ENCODE data around the gene SERTAD4. TPM values are rescaled to one million over a fixed set of nuclear protein-coding genes. Genes with fewer than 3 reads are reported as not detected.

SERTAD4 gene
- total and polyA plus RNA-seq, 7 experiments from 2014 or later, result not detected

DNA sequence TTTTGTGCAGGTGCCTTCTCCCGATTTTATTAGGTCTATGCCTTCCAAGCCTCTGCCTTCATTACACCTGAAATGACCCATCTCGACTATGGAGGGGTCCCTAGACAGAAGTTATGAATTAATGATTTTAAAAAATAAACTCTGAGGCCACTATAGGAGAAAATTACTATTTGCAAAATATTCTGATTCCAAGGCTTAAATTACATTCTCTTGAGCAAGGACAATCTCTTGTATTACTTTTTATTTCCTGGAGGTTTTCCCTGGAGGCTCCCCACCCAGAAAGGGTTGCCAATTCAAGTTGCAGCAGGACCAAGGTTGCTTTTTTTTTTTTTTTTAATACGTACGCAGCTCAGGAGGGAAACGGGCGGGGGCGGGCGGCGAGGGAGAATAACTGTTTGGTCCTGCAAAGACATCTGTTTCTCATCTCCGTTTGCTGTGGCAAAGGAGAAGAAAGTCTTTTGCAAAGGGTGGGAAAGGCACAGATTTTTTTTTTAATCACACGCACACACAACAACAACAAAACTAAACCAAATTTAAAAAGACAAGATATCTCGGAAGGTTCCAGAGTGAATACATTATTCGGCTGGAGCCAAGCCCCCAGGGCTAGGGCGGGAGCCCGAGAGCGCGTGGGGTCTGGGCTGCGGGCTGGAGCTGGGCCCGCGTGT lies 618 bp upstream of the SERTAD4 start:
- ChIA-PET CTCF (no interaction called here), POLR2A (no interaction called here)
- no peaks in the 10 kb centered on the region for H3K36me3 Mint-ChIP-seq
- no peak overlapping the region for H3K4me3 ChIP-seq (ENCODE audit: low read length)
- peaks cover 3 to 15% of the 10 kb centered on the region in 2 donors for H3K27me3 ChIP-seq (ENCODE audit: control insufficient read depth in 2 of 2, insufficient read depth in 2 of 2, low read length in 2 of 2)
- peak overlapping the region; percentile 35 to 80 (median 70) for H3K4me3 Mint-ChIP-seq
- H3K4me1 Mint-ChIP-seq, result peaks cover 2 to 14% (median 10%) of the 10 kb centered on the region in 7 donors
- H3K27me3 Mint-ChIP-seq, result peaks cover 50 to 57% (median 50%) of the 10 kb centered on the region in 5 donors
- H3K9me3 ChIP-seq (ENCODE audit: control insufficient read depth in 2 of 3, low read length in 3 of 3), result no peaks in the 10 kb centered on the region
- no peak for ATAC-seq
- intact Hi-C loops (cut with micrococcal nuclease), result no loop called here
- no peak overlapping the region for H3K27ac Mint-ChIP-seq
- peaks cover 0 to 7% (median 0%) of the 10 kb centered on the region in 11 donors for H3K9me3 Mint-ChIP-seq
- no peaks in the 10 kb centered on the region for H3K36me3 ChIP-seq (ENCODE audit: control insufficient read depth in 2 of 3, insufficient read depth in 3 of 3, low read length in 3 of 3)
- no peak for DNase-seq
- H3K4me1 ChIP-seq (ENCODE audit: control insufficient read depth in 2 of 2, insufficient read depth in 2 of 2, low read length in 2 of 2), result no peaks in the 10 kb centered on the region
- no peak overlapping the region for H3K27ac ChIP-seq (ENCODE audit: low read depth, low read length)

DNA sequence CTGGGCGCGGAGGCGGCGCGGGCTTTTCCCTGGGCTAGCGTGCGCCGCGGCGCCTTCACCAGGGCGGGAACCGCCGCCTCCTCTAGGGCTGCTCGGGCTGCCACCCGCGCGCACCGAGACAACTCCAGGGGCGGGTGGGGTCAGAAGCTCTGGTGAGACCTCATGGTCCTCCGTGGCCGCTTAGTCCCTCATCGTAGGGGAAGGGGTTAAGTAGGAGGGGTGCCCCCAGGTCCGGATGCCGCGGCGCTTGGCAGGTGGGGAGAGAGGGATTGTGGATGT lies 559 bp downstream of the SERTAD4 start:
- Histone ChIP-seq H3K27me3 (ENCODE audit: control insufficient read depth in 2 of 2, insufficient read depth in 2 of 2, low read length in 2 of 2) (peaks cover 3 to 15% of the 10 kb centered on the region in 2 donors), H3K36me3 (ENCODE audit: control insufficient read depth in 2 of 3, insufficient read depth in 3 of 3, low read length in 3 of 3) (no peaks in the 10 kb centered on the region), H3K4me3 (ENCODE audit: low read length) (no peak overlapping the region), H3K9me3 (ENCODE audit: control insufficient read depth in 2 of 3, low read length in 3 of 3) (no peaks in the 10 kb centered on the region), H3K4me1 (ENCODE audit: control insufficient read depth in 2 of 2, insufficient read depth in 2 of 2, low read length in 2 of 2) (no peaks in the 10 kb centered on the region), H3K27ac (ENCODE audit: low read depth, low read length) (no peak overlapping the region)
- peak overlapping the region in 5 of 10 donors; percentile 33 to 68 (median 40) for H3K4me3 Mint-ChIP-seq
- no peak overlapping the region for H3K27ac Mint-ChIP-seq
- intact Hi-C loops (cut with micrococcal nuclease), result no loop called here
- ChIA-PET CTCF (no interaction called here), POLR2A (no interaction called here)
- peaks cover 56 to 67% (median 59%) of the 10 kb centered on the region in 5 donors for H3K27me3 Mint-ChIP-seq
- no peaks in the 10 kb centered on the region for H3K36me3 Mint-ChIP-seq
- no peak for DNase-seq
- no peak for ATAC-seq
- H3K9me3 Mint-ChIP-seq, result peaks cover 0 to 7% (median 0%) of the 10 kb centered on the region in 11 donors
- peaks cover 2 to 14% (median 10%) of the 10 kb centered on the region in 7 donors for H3K4me1 Mint-ChIP-seq

GRCh38 chr1:210233495-210234328 lies 1.1 kb downstream of the SERTAD4 start:
- no peak overlapping the region for H3K27ac ChIP-seq (ENCODE audit: low read depth, low read length)
- POLR2A ChIA-PET, result no interaction called here
- H3K9me3 ChIP-seq (ENCODE audit: control insufficient read depth in 2 of 3, low read length in 3 of 3), result no peaks in the 10 kb centered on the region
- Mint-ChIP-seq H3K36me3 (no peaks in the 10 kb centered on the region), H3K9me3 (peaks cover 0 to 7% (median 0%) of the 10 kb centered on the region in 11 donors), H3K4me1 (peaks cover 2 to 14% (median 10%) of the 10 kb centered on the region in 7 donors), H3K27me3 (peaks cover 56 to 71% (median 59%) of the 10 kb centered on the region in 5 donors), H3K4me3 (peak overlapping the region in 8 of 10 donors; percentile 12 to 68 (median 34)), H3K27ac (no peak overlapping the region)
- no peaks in the 10 kb centered on the region for H3K4me1 ChIP-seq (ENCODE audit: control insufficient read depth in 2 of 2, insufficient read depth in 2 of 2, low read length in 2 of 2)
- H3K36me3 ChIP-seq (ENCODE audit: control insufficient read depth in 2 of 3, insufficient read depth in 3 of 3, low read length in 3 of 3), result no peaks in the 10 kb centered on the region
- no peak overlapping the region for H3K4me3 ChIP-seq (ENCODE audit: low read length)
- H3K27me3 ChIP-seq (ENCODE audit: control insufficient read depth in 2 of 2, insufficient read depth in 2 of 2, low read length in 2 of 2), result peaks cover 3 to 15% of the 10 kb centered on the region in 2 donors
- intact Hi-C loops (cut with micrococcal nuclease), result no loop called here
- CTCF ChIA-PET, result no interaction called here
- DNase-seq, result peak in 1 of 9 donors; percentile 49
- no peak for ATAC-seq

DNA sequence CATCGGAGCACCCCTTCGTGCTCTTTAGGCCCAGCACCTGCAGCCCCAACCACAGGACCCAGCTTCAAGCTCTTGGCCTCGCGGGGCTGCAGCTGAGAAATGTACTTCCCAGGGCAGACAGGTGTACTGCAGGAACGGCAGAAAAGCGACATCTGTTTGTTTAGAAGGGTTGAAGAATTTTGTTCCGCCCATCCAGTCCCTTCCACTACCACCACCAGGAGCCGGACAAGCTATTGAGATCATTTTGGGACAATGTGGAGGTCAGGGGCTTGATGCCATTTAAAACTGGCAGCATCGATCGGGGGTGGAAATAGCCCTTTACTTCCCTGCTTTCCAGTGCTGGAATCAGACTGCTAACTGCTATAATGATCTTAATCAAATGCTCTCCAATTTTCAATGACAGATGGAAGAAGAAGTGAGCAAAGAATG lies 1.7 kb downstream of the SERTAD4 start:
- peak overlapping the region in 9 of 10 donors; percentile 6 to 68 (median 38) for H3K4me3 Mint-ChIP-seq
- H3K4me1 Mint-ChIP-seq, result peaks cover 2 to 14% (median 10%) of the 10 kb centered on the region in 7 donors
- ATAC-seq, result no peak
- no peak overlapping the region for H3K27ac ChIP-seq (ENCODE audit: low read depth, low read length)
- CTCF ChIA-PET, result no interaction called here
- no peak overlapping the region for H3K4me3 ChIP-seq (ENCODE audit: low read length)
- peaks cover 3 to 15% of the 10 kb centered on the region in 2 donors for H3K27me3 ChIP-seq (ENCODE audit: control insufficient read depth in 2 of 2, insufficient read depth in 2 of 2, low read length in 2 of 2)
- H3K36me3 Mint-ChIP-seq, result no peaks in the 10 kb centered on the region
- peaks cover 0 to 7% (median 0%) of the 10 kb centered on the region in 11 donors for H3K9me3 Mint-ChIP-seq
- H3K36me3 ChIP-seq (ENCODE audit: control insufficient read depth in 2 of 3, insufficient read depth in 3 of 3, low read length in 3 of 3), result no peaks in the 10 kb centered on the region
- no peak for DNase-seq
- H3K27ac Mint-ChIP-seq, result no peak overlapping the region
- intact Hi-C loops (cut with micrococcal nuclease), result no loop called here
- peaks cover 61 to 74% (median 63%) of the 10 kb centered on the region in 5 donors for H3K27me3 Mint-ChIP-seq
- no peaks in the 10 kb centered on the region for H3K9me3 ChIP-seq (ENCODE audit: control insufficient read depth in 2 of 3, low read length in 3 of 3)
- no peaks in the 10 kb centered on the region for H3K4me1 ChIP-seq (ENCODE audit: control insufficient read depth in 2 of 2, insufficient read depth in 2 of 2, low read length in 2 of 2)
- POLR2A ChIA-PET, result no interaction called here

- Mint-ChIP-seq H3K27me3 (peaks cover 60 to 75% (median 67%) of the 10 kb centered on the region in 5 donors), H3K4me1 (peaks cover 2 to 14% (median 10%) of the 10 kb centered on the region in 7 donors), H3K36me3 (no peaks in the 10 kb centered on the region), H3K27ac (no peak overlapping the region), H3K9me3 (peaks cover 0 to 5% (median 0%) of the 10 kb centered on the region in 11 donors), H3K4me3 (peak overlapping the region in 3 of 10 donors; percentile 40 to 49 (median 48))
- no peak for ATAC-seq
- ChIA-PET CTCF (no interaction called here), POLR2A (no interaction called here)
- Histone ChIP-seq H3K36me3 (ENCODE audit: control insufficient read depth in 2 of 3, insufficient read depth in 3 of 3, low read length in 3 of 3) (no peaks in the 10 kb centered on the region), H3K9me3 (ENCODE audit: control insufficient read depth in 2 of 3, low read length in 3 of 3) (no peaks in the 10 kb centered on the region), H3K4me1 (ENCODE audit: control insufficient read depth in 2 of 2, insufficient read depth in 2 of 2, low read length in 2 of 2) (no peaks in the 10 kb centered on the region), H3K4me3 (ENCODE audit: low read length) (no peak overlapping the region), H3K27ac (ENCODE audit: low read depth, low read length) (no peak overlapping the region), H3K27me3 (ENCODE audit: control insufficient read depth in 2 of 2, insufficient read depth in 2 of 2, low read length in 2 of 2) (peaks cover 3 to 11% of the 10 kb centered on the region in 2 donors)
- intact Hi-C loops (cut with micrococcal nuclease), result no loop called here
- no peak for DNase-seq
These were observed 2.9 kb downstream of the SERTAD4 start for GRCh38 chr1:210235363-210236053.

DNA sequence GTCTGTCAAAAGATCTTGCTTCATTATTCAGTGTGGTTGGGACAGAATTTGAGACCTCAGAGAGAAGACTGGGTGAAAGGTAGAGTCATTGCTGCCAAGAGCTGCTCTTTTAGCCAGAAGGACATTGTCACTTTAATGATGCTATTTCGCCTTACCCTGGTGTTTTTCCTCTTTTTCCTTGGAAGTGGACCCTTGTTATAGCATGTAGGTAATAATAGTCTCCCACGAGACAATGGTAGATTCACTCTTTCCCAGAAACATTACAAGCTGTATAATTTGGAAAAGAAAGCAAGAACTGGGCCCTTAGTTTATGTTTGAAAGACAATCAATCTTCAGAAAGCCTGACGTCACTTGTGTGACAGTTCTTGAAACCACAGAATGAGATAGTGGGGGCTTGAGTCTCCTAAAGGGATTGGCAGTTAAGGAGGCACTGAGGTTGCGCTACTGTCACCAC lies 3.8 kb downstream of the SERTAD4 start:
- intact Hi-C loops (cut with micrococcal nuclease), result no loop called here
- H3K36me3 ChIP-seq (ENCODE audit: control insufficient read depth in 2 of 3, insufficient read depth in 3 of 3, low read length in 3 of 3), result no peaks in the 10 kb centered on the region
- Mint-ChIP-seq H3K4me3 (no peak overlapping the region), H3K9me3 (peaks cover 0 to 4% (median 0%) of the 10 kb centered on the region in 11 donors), H3K27ac (no peak overlapping the region), H3K36me3 (no peaks in the 10 kb centered on the region), H3K27me3 (peaks cover 60 to 72% (median 67%) of the 10 kb centered on the region in 5 donors), H3K4me1 (peaks cover 2 to 14% (median 10%) of the 10 kb centered on the region in 7 donors)
- H3K9me3 ChIP-seq (ENCODE audit: control insufficient read depth in 2 of 3, low read length in 3 of 3), result no peaks in the 10 kb centered on the region
- ATAC-seq (no peak), DNase-seq (no peak)
- H3K4me1 ChIP-seq (ENCODE audit: control insufficient read depth in 2 of 2, insufficient read depth in 2 of 2, low read length in 2 of 2), result no peaks in the 10 kb centered on the region
- peaks cover 3 to 11% of the 10 kb centered on the region in 2 donors for H3K27me3 ChIP-seq (ENCODE audit: control insufficient read depth in 2 of 2, insufficient read depth in 2 of 2, low read length in 2 of 2)
- CTCF ChIA-PET, result no interaction called here
- H3K4me3 ChIP-seq (ENCODE audit: low read length), result no peak overlapping the region
- H3K27ac ChIP-seq (ENCODE audit: low read depth, low read length), result no peak overlapping the region
- POLR2A ChIA-PET, result no interaction called here
